Endothelial cell (in vitro differentiated cells): ENCODE data around the gene MOXD1. TPM values are rescaled to one million over a fixed set of nuclear protein-coding genes. Genes with fewer than 3 reads are reported as not detected.

Source experiments
- DNase-seq: peaks from one replicate; pipeline ENCODE4 v3.0.0; 2021; ENCODE audit warnings: low spot score
- H3K27ac Mint-ChIP-seq: one replicate; pipeline ENCODE4 v1.8.0; 2021; ENCODE audit warnings: mixed read lengths, inconsistent platforms; ENCODE audit not compliant: unreplicated experiment
- H3K27me3 Mint-ChIP-seq: one replicate; pipeline ENCODE4 v1.8.0; 2021; ENCODE audit warnings: mild to moderate bottlenecking, moderate library complexity, mixed read lengths, inconsistent platforms; ENCODE audit not compliant: unreplicated experiment
- H3K36me3 Mint-ChIP-seq: one replicate; pipeline ENCODE4 v1.8.0; 2021; ENCODE audit warnings: mild to moderate bottlenecking, low read depth, mixed read lengths, inconsistent platforms; ENCODE audit not compliant: unreplicated experiment
- H3K4me1 Mint-ChIP-seq: one replicate; pipeline ENCODE4 v1.8.0; 2021; ENCODE audit warnings: mild to moderate bottlenecking, mixed read lengths, inconsistent platforms; ENCODE audit not compliant: unreplicated experiment
- H3K4me3 Mint-ChIP-seq: one replicate; pipeline ENCODE4 v1.8.0; 2021; ENCODE audit warnings: mild to moderate bottlenecking, mixed read lengths, inconsistent platforms; ENCODE audit not compliant: unreplicated experiment
- H3K9me3 Mint-ChIP-seq: one replicate; pipeline ENCODE4 v1.8.0; 2021; ENCODE audit warnings: mixed read lengths, inconsistent platforms; ENCODE audit not compliant: unreplicated experiment
- CTCF ChIP-seq: fragments of 200-600 bp; sonication (generic); IDR thresholded peaks from one replicate; pipeline ENCODE4 v1.5.0; 2021; ENCODE audit warnings: antibody characterized with exemption; ENCODE audit not compliant: unreplicated experiment
- total RNA-seq: library from RNA; stranded (reverse); fragmentation: NEBNext Ultra II Directional; extraction: Animal tissue kit (Norgen Biotek cat#: 25700); gene quantifications from one replicate; pipeline ENCODE4 v1.2.1, GENCODE V29; 2021; ENCODE audit not compliant: unreplicated experiment

The MOXD1 gene
- total RNA-seq, 1 donor from 2014 or later: 0.08 TPM

GRCh38 chr6:132381381-132381780 is 19.9 kb downstream of the MOXD1 start:
- Mint-ChIP-seq H3K4me1 (no peaks in the 10 kb centered on the region), H3K9me3 (no peaks in the 10 kb centered on the region), H3K36me3 (no peaks in the 10 kb centered on the region), H3K27ac (no peak overlapping the region), H3K27me3 (no peaks in the 10 kb centered on the region), H3K4me3 (no peak overlapping the region)
- DNase-seq: no peak
- no peak for TF ChIP-seq CTCF

DNA sequence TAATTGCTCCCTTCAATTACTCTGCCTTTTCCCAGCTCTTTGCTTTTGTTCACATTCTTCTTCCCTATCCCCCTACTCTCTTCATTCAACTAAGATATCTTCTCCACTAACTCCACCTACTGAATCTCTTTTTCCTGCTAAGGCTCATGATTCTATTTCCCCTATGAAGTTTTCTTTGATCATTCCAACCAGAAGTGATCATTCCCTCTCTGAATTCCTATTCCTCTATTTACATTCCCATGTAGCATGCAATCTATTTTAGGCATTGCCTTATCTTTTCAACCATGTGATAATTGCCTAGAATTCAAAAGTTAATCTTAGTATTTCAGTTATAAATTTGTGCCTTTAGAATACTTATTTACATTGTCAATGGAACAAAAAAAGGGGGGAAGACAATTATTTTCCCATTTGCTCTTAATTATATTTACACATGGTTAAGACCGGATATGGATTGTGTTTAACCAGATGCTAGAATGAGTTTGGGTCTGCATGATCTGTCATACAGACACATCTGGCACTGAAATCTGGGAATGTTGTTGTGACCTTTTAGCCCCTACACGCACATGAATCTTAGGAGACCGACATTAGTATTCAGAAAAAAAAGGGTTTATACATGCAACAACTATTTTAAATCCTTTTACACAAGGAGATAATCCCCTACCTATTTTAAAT is 20.8 kb downstream of the MOXD1 start:
- DNase-seq: no peak
- H3K4me1 Mint-ChIP-seq: no peaks in the 10 kb centered on the region
- H3K27ac Mint-ChIP-seq: no peak overlapping the region
- no peak for TF ChIP-seq CTCF
- H3K4me3 Mint-ChIP-seq: no peak overlapping the region
- H3K27me3 Mint-ChIP-seq: no peaks in the 10 kb centered on the region
- no peaks in the 10 kb centered on the region for H3K36me3 Mint-ChIP-seq
- no peaks in the 10 kb centered on the region for H3K9me3 Mint-ChIP-seq

DNA sequence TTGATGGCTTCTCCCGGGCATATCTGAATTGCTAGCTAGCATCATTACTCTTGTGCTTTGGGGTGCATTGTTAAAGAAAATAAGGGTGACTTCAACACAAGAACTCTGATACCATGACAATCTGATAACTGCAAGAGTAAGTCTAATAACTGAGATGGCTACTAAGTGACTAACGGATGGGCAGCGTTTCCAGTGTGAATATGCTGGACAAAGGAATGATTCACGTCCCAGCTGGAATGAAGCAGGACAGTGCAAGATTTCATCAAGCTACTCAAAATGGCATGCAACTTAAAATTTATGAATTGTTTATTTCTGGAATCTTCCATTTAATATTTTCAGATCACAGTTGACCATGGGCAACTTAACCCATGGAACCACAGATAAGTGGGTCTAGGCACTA is 31.7 kb downstream of the MOXD1 start:
- Mint-ChIP-seq H3K27me3 (no peaks in the 10 kb centered on the region), H3K9me3 (no peaks in the 10 kb centered on the region), H3K27ac (no peak overlapping the region), H3K4me1 (no peaks in the 10 kb centered on the region), H3K36me3 (no peaks in the 10 kb centered on the region), H3K4me3 (no peak overlapping the region)
- TF ChIP-seq CTCF: no peak
- no peak for DNase-seq

GRCh38 chr6:132368916-132369481 is 32.3 kb downstream of the MOXD1 start:
- Mint-ChIP-seq H3K9me3 (no peaks in the 10 kb centered on the region), H3K4me3 (no peak overlapping the region), H3K27me3 (no peaks in the 10 kb centered on the region), H3K4me1 (no peaks in the 10 kb centered on the region), H3K36me3 (no peaks in the 10 kb centered on the region), H3K27ac (no peak overlapping the region)
- no peak for TF ChIP-seq CTCF
- no peak for DNase-seq

DNA sequence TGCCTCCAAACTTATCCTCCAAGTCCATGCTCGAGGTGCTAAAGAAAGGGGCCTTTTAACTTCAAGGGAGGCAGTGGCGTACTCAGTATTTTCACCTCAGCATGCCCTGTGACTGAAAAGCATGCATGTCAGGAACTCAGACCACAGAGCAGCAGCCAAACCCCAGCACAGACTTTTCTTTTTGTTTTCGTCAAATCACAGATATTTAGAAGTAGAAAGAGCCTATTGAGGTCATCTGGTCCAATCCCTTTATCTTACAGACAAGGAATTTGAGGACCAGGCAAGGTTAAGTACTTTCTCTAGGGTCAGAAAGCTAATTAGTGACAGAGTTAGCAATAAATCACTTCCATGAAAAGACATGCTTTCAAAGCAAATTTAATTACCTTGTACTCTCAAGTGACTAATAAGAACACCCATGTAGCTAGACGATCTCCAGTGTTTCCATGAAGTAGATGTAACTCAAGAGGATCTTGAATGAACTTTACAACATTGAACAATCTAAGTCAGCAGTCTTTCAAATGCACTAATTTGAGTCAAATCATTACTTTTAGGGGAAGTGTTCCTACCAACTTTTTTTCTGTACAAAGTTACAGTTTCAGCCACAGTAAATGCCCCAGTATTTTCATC is 35.9 kb downstream of the MOXD1 start:
- TF ChIP-seq CTCF: no peak
- no peaks in the 10 kb centered on the region for H3K27me3 Mint-ChIP-seq
- DNase-seq: no peak
- no peaks in the 10 kb centered on the region for H3K4me1 Mint-ChIP-seq
- no peaks in the 10 kb centered on the region for H3K36me3 Mint-ChIP-seq
- no peak overlapping the region for H3K4me3 Mint-ChIP-seq
- H3K27ac Mint-ChIP-seq: no peak overlapping the region
- no peaks in the 10 kb centered on the region for H3K9me3 Mint-ChIP-seq
